ENCODE data around the gene PPA1.
"Not testable (repeated sequence)": the region's sequence is repeated elsewhere in the genome, so short reads cannot be mapped to it uniquely, and the experiment has no call there.

DNA sequence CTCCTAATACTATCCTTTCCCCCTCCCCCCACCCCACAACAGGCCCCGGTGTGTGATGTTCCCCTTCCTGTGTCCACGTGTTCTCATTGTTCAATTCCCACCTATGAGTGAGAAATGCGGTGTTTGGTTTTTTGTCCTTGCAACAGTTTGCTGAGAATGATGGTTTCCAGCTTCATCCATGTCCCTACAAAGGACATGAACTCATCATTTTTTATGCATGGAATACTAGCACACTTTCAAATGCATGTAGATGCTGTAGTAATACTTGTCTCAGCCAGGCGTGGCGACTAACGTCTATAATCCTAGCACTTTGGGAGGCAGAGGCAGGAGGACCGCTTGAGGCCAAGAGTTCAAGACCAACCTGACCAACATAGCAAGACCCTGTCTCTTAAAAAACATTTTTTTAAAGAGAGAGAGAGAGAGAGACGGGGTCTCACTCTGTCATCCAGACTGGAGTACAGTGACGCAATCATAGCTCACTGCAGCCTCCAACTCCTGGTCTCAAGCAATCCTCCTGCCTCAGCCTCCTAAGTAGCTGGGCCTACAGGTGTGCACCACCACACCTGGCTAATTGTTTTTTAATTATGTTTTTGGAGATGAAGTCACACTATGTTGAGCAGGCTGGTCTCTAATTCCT, 10.3 kb downstream of the PPA1 start:
- TF ChIP-seq, protein P1, sequence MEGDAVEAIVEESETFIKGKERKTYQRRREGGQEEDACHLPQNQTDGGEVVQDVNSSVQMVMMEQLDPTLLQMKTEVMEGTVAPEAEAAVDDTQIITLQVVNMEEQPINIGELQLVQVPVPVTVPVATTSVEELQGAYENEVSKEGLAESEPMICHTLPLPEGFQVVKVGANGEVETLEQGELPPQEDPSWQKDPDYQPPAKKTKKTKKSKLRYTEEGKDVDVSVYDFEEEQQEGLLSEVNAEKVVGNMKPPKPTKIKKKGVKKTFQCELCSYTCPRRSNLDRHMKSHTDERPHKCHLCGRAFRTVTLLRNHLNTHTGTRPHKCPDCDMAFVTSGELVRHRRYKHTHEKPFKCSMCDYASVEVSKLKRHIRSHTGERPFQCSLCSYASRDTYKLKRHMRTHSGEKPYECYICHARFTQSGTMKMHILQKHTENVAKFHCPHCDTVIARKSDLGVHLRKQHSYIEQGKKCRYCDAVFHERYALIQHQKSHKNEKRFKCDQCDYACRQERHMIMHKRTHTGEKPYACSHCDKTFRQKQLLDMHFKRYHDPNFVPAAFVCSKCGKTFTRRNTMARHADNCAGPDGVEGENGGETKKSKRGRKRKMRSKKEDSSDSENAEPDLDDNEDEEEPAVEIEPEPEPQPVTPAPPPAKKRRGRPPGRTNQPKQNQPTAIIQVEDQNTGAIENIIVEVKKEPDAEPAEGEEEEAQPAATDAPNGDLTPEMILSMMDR (IDR thresholded peaks at IDR 0.05) = not testable (repeated sequence)
- not testable (repeated sequence) for TF ChIP-seq NFYB (CRISPR knock-in tag; conservative IDR thresholded peaks at IDR 0.05; ENCODE audit: low read depth); ZBTB21 (CRISPR knock-in tag; IDR thresholded peaks at IDR 0.05; ENCODE audit: borderline replicate concordance); RELA (CRISPR knock-in tag; IDR thresholded peaks at IDR 0.05; ENCODE audit: borderline replicate concordance); ATF2 (CRISPR knock-in tag; IDR thresholded peaks at IDR 0.05; ENCODE audit: borderline replicate concordance, low read depth); JAZF1 (CRISPR knock-in tag; IDR thresholded peaks at IDR 0.05); SP1 (CRISPR knock-in tag; conservative IDR thresholded peaks at IDR 0.05); ATF1 (CRISPR knock-in tag; IDR thresholded peaks at IDR 0.05); PREB (CRISPR knock-in tag; IDR thresholded peaks at IDR 0.05; ENCODE audit: borderline replicate concordance); MXD4 (CRISPR knock-in tag; IDR thresholded peaks at IDR 0.05; ENCODE audit: borderline replicate concordance); NR3C1 (CRISPR knock-in tag; conservative IDR thresholded peaks at IDR 0.05; ENCODE audit: low read depth); ZNF416 (CRISPR knock-in tag; IDR thresholded peaks at IDR 0.05); CREB1 (CRISPR knock-in tag; IDR thresholded peaks at IDR 0.05)
- TF ChIP-seq, protein P2, sequence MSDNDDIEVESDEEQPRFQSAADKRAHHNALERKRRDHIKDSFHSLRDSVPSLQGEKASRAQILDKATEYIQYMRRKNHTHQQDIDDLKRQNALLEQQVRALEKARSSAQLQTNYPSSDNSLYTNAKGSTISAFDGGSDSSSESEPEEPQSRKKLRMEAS (CRISPR knock-in tag; IDR thresholded peaks at IDR 0.05) = not testable (repeated sequence)
